Measurements from ENCODE around the gene ELK4.

Gene ELK4

GRCh38 chr1:205610036-205610435 is 21.8 kb downstream of the ELK4 start:
- Mint-ChIP-seq H3K27me3 (no peaks in the 10 kb centered on the region), H3K4me1 (ENCODE audit: low read depth in 2 of 2) (peaks cover 12 to 41% of the 10 kb centered on the region in 2 donors), H3K4me3 (no peak overlapping the region), H3K27ac (peak overlapping the region; percentile 26 to 91), H3K36me3 (ENCODE audit: insufficient read depth) (peaks cover 49% of the 10 kb centered on the region), H3K9me3 (no peaks in the 10 kb centered on the region)
- no peak for ATAC-seq (replicated peaks)
- no peak for DNase-seq

- no peak for DNase-seq
- Mint-ChIP-seq H3K36me3 (ENCODE audit: insufficient read depth) (peaks cover 34% of the 10 kb centered on the region), H3K4me1 (ENCODE audit: low read depth in 2 of 2) (peaks cover 10 to 23% of the 10 kb centered on the region in 2 donors), H3K9me3 (no peaks in the 10 kb centered on the region), H3K27me3 (no peaks in the 10 kb centered on the region), H3K4me3 (no peak overlapping the region), H3K27ac (peak overlapping the region; percentile 6 to 33)
- ATAC-seq (replicated peaks), result no peak
These were observed 26.8 kb downstream of the ELK4 start for GRCh38 chr1:205604825-205605505.

GRCh38 chr1:205604059-205604458 is 27.8 kb downstream of the ELK4 start:
- no peaks in the 10 kb centered on the region for H3K9me3 Mint-ChIP-seq
- ATAC-seq (replicated peaks) (no peak), DNase-seq (no peak)
- H3K4me1 Mint-ChIP-seq (ENCODE audit: low read depth in 2 of 2), result peaks cover 7 to 14% of the 10 kb centered on the region in 2 donors
- peak overlapping the region in 1 of 2 donors; percentile 6 for H3K27ac Mint-ChIP-seq
- peaks cover 36% of the 10 kb centered on the region for H3K36me3 Mint-ChIP-seq (ENCODE audit: insufficient read depth)
- no peaks in the 10 kb centered on the region for H3K27me3 Mint-ChIP-seq
- H3K4me3 Mint-ChIP-seq, result no peak overlapping the region

- DNase-seq (no peak), ATAC-seq (replicated peaks) (no peak)
- H3K27me3 Mint-ChIP-seq, result no peaks in the 10 kb centered on the region
- H3K36me3 Mint-ChIP-seq (ENCODE audit: insufficient read depth), result peaks cover 34% of the 10 kb centered on the region
- no peaks in the 10 kb centered on the region for H3K9me3 Mint-ChIP-seq
- H3K4me1 Mint-ChIP-seq (ENCODE audit: low read depth in 2 of 2), result peaks cover 6 to 9% of the 10 kb centered on the region in 2 donors
- no peak overlapping the region for H3K27ac Mint-ChIP-seq
- no peak overlapping the region for H3K4me3 Mint-ChIP-seq
These were observed 30.6 kb downstream of the ELK4 start for GRCh38 chr1:205601205-205601604.

- H3K27ac Mint-ChIP-seq, result peak overlapping the region; percentile 9 to 21
- ATAC-seq (replicated peaks), result no peak
- peaks cover 36% of the 10 kb centered on the region for H3K36me3 Mint-ChIP-seq (ENCODE audit: insufficient read depth)
- peaks cover 9% of the 10 kb centered on the region in 2 donors for H3K4me1 Mint-ChIP-seq (ENCODE audit: low read depth in 2 of 2)
- H3K27me3 Mint-ChIP-seq, result no peaks in the 10 kb centered on the region
- no peaks in the 10 kb centered on the region for H3K9me3 Mint-ChIP-seq
- H3K4me3 Mint-ChIP-seq, result no peak overlapping the region
- no peak for DNase-seq
These were observed 31.7 kb downstream of the ELK4 start for GRCh38 chr1:205600085-205600484.

- peaks cover 9 to 13% of the 10 kb centered on the region in 2 donors for H3K4me1 Mint-ChIP-seq (ENCODE audit: low read depth in 2 of 2)
- H3K27me3 Mint-ChIP-seq, result no peaks in the 10 kb centered on the region
These were observed 32.2 kb downstream of the ELK4 start for GRCh38 chr1:205599669-205600042.

GRCh38 chr1:205598841-205599668 is 32.8 kb downstream of the ELK4 start:
- Mint-ChIP-seq H3K36me3 (ENCODE audit: insufficient read depth) (peaks cover 29% of the 10 kb centered on the region), H3K9me3 (no peaks in the 10 kb centered on the region), H3K4me3 (no peak overlapping the region), H3K27ac (peak overlapping the region in 1 of 2 donors; percentile 21), H3K27me3 (no peaks in the 10 kb centered on the region), H3K4me1 (ENCODE audit: low read depth in 2 of 2) (peaks cover 6 to 16% of the 10 kb centered on the region in 2 donors)
- DNase-seq (no peak), ATAC-seq (replicated peaks) (no peak)

More at GRCh38 chr1:205599669-205600042, 32.2 kb downstream of the ELK4 start:
- H3K27ac Mint-ChIP-seq, result peak overlapping the region; percentile 9 to 21
- H3K9me3 Mint-ChIP-seq, result no peaks in the 10 kb centered on the region
- ATAC-seq (replicated peaks) (no peak), DNase-seq (no peak)
- no peak overlapping the region for H3K4me3 Mint-ChIP-seq
- peaks cover 35% of the 10 kb centered on the region for H3K36me3 Mint-ChIP-seq (ENCODE audit: insufficient read depth)

GRCh38 chr1:205597691-205598314 is 34.0 kb downstream of the ELK4 start:
- no peak overlapping the region for H3K27ac Mint-ChIP-seq

GRCh38 chr1:205596876-205597275 is 34.9 kb downstream of the ELK4 start:
- H3K36me3 Mint-ChIP-seq (ENCODE audit: insufficient read depth), result peaks cover 22% of the 10 kb centered on the region
- no peak overlapping the region for H3K4me3 Mint-ChIP-seq
- DNase-seq, result no peak
- H3K4me1 Mint-ChIP-seq (ENCODE audit: low read depth in 2 of 2), result peaks cover 6 to 18% of the 10 kb centered on the region in 2 donors
- ATAC-seq (replicated peaks), result no peak
- H3K27ac Mint-ChIP-seq, result peak overlapping the region in 1 of 2 donors; percentile 81
- no peaks in the 10 kb centered on the region for H3K9me3 Mint-ChIP-seq
- no peaks in the 10 kb centered on the region for H3K27me3 Mint-ChIP-seq

More at GRCh38 chr1:205597691-205598314, 34.0 kb downstream of the ELK4 start:
- Mint-ChIP-seq H3K4me3 (no peak overlapping the region), H3K27me3 (no peaks in the 10 kb centered on the region), H3K9me3 (no peaks in the 10 kb centered on the region), H3K4me1 (ENCODE audit: low read depth in 2 of 2) (peaks cover 4 to 18% of the 10 kb centered on the region in 2 donors), H3K36me3 (ENCODE audit: insufficient read depth) (peaks cover 24% of the 10 kb centered on the region)
- ATAC-seq (replicated peaks) (no peak), DNase-seq (no peak)

- no peaks in the 10 kb centered on the region for H3K9me3 Mint-ChIP-seq
- H3K4me3 Mint-ChIP-seq, result no peak overlapping the region
- peaks cover 22% of the 10 kb centered on the region for H3K36me3 Mint-ChIP-seq (ENCODE audit: insufficient read depth)
- no peak for DNase-seq
- no peak for ATAC-seq (replicated peaks)
- H3K27me3 Mint-ChIP-seq, result no peaks in the 10 kb centered on the region
- peak overlapping the region in 1 of 2 donors; percentile 71 for H3K27ac Mint-ChIP-seq
- H3K4me1 Mint-ChIP-seq (ENCODE audit: low read depth in 2 of 2), result peaks cover 11 to 21% of the 10 kb centered on the region in 2 donors
These were observed 36.0 kb downstream of the ELK4 start for GRCh38 chr1:205595861-205596260.

GRCh38 chr1:205595435-205595834 is 36.4 kb downstream of the ELK4 start:
- Mint-ChIP-seq H3K27ac (peak overlapping the region; percentile 55 to 71), H3K27me3 (no peaks in the 10 kb centered on the region), H3K36me3 (ENCODE audit: insufficient read depth) (peaks cover 22% of the 10 kb centered on the region), H3K4me3 (no peak overlapping the region), H3K9me3 (no peaks in the 10 kb centered on the region), H3K4me1 (ENCODE audit: low read depth in 2 of 2) (peaks cover 11 to 21% of the 10 kb centered on the region in 2 donors)
- no peak for DNase-seq
- no peak for ATAC-seq (replicated peaks)

- DNase-seq, result no peak
- H3K4me3 Mint-ChIP-seq, result no peak overlapping the region
These were observed 37.0 kb downstream of the ELK4 start for GRCh38 chr1:205594846-205595245.

GRCh38 chr1:205593967-205594366 is 37.8 kb downstream of the ELK4 start:
- Mint-ChIP-seq H3K4me3 (peak overlapping the region; percentile 37 to 68), H3K4me1 (ENCODE audit: low read depth in 2 of 2) (peaks cover 11 to 21% of the 10 kb centered on the region in 2 donors), H3K27me3 (no peaks in the 10 kb centered on the region), H3K27ac (peak overlapping the region; percentile 59 to 85), H3K9me3 (no peaks in the 10 kb centered on the region), H3K36me3 (ENCODE audit: insufficient read depth) (peaks cover 18% of the 10 kb centered on the region)
- DNase-seq, result no peak
- no peak for ATAC-seq (replicated peaks)

More at GRCh38 chr1:205594846-205595245, 37.0 kb downstream of the ELK4 start:
- Mint-ChIP-seq H3K9me3 (no peaks in the 10 kb centered on the region), H3K36me3 (ENCODE audit: insufficient read depth) (peaks cover 22% of the 10 kb centered on the region), H3K4me1 (ENCODE audit: low read depth in 2 of 2) (peaks cover 11 to 21% of the 10 kb centered on the region in 2 donors), H3K27ac (peak overlapping the region in 1 of 2 donors; percentile 55), H3K27me3 (no peaks in the 10 kb centered on the region)
- no peak for ATAC-seq (replicated peaks)

All from effector memory CD8-positive, alpha-beta T cell (primary cell).